Measurements from ENCODE around the gene SEH1L. TPM values are rescaled to one million over a fixed set of nuclear protein-coding genes. Genes with fewer than 3 reads are reported as not detected.
"Not testable (repeated sequence)": the region's sequence is repeated elsewhere in the genome, so short reads cannot be mapped to it uniquely, and the experiment has no call there.

The SEH1L gene
- total RNA-seq, 1 experiment from 2014 or later, result 98.3 TPM

- no peak overlapping the region for H2AFZ ChIP-seq
- no peak overlapping the region for H3K4me3 ChIP-seq
- H3F3A ChIP-seq (ENCODE audit: insufficient read depth, low read depth), result peaks cover 21% of the 10 kb centered on the region
- intact Hi-C loops (cut with micrococcal nuclease; ENCODE audit: unreplicated experiment), result no loop called here
- H3K36me3 ChIP-seq (ENCODE audit: low read depth), result 0 out of 2 replicates have a peak, but pooled peaks cover 4% of the 10 kb centered on the region
- CTCF ChIA-PET, result no interaction called here
- TF ChIP-seq CTCF (conservative IDR thresholded peaks at IDR 0.05) (no peak), EZH2 (IDR thresholded peaks at IDR 0.05; ENCODE audit: low read depth) (no peak)
- H3K27ac ChIP-seq, result no peak overlapping the region
- peaks cover 13% of the 10 kb centered on the region for H3K4me1 ChIP-seq (replicated peaks; ENCODE audit: insufficient read depth)
- peaks cover 80% of the 10 kb centered on the region for H3K79me2 ChIP-seq (ENCODE audit: low read depth)
- no TSS peak for BruUV-seq (replicated peaks)
- no peaks in the 10 kb centered on the region for H3K27me3 ChIP-seq (ENCODE audit: insufficient read depth, low read depth)
- POLR2A ChIA-PET (ENCODE audit: unreplicated experiment), result interaction anchor here (0.7 kb wide), 1 partner anchor 39 kb away, joined by 4 read pairs; no protein-coding TSS in a partner anchor
- no peak overlapping the region for H3K4me2 ChIP-seq
- H3K9me2 ChIP-seq (ENCODE audit: insufficient read depth), result no peaks in the 10 kb centered on the region
- DNase-seq, result no peak
- peaks cover 13% of the 10 kb centered on the region; the same call in 1 of the 2 replicates for H4K20me1 ChIP-seq (ENCODE audit: insufficient read depth)
- no peaks in the 10 kb centered on the region for H3K9me3 ChIP-seq (ENCODE audit: insufficient read depth, low read depth)
Observed at GRCh38 chr18:12995424-12995823, 47.6 kb downstream of the SEH1L start.

- CTCF ChIA-PET, result no interaction called here
- H3F3A ChIP-seq (ENCODE audit: insufficient read depth, low read depth), result peaks cover 16% of the 10 kb centered on the region
- peaks cover 80% of the 10 kb centered on the region for H3K79me2 ChIP-seq (ENCODE audit: low read depth)
- H3K27me3 ChIP-seq (ENCODE audit: insufficient read depth, low read depth), result no peaks in the 10 kb centered on the region
- POLR2A ChIA-PET (ENCODE audit: unreplicated experiment), result interaction anchor here (0.7 to 0.8 kb wide), 2 partner anchors 8 to 39 kb away, joined by 4 read pairs; no protein-coding TSS in a partner anchor
- H3K4me2 ChIP-seq, result no peak overlapping the region
- no peaks in the 10 kb centered on the region for H3K9me2 ChIP-seq (ENCODE audit: insufficient read depth)
- no peak overlapping the region for H2AFZ ChIP-seq
- no peak overlapping the region for H3K4me3 ChIP-seq
- no peak for DNase-seq
- no TSS peak for BruUV-seq (replicated peaks)
- H4K20me1 ChIP-seq (ENCODE audit: insufficient read depth), result peaks cover 13% of the 10 kb centered on the region; the same call in 1 of the 2 replicates
- TF ChIP-seq CTCF (conservative IDR thresholded peaks at IDR 0.05) (no peak), EZH2 (IDR thresholded peaks at IDR 0.05; ENCODE audit: low read depth) (no peak)
- H3K27ac ChIP-seq, result no peak overlapping the region
- no peaks in the 10 kb centered on the region for H3K9me3 ChIP-seq (ENCODE audit: insufficient read depth, low read depth)
- H3K36me3 ChIP-seq (ENCODE audit: low read depth), result 0 out of 2 replicates have a peak, but pooled peaks cover 4% of the 10 kb centered on the region
- intact Hi-C loops (cut with micrococcal nuclease; ENCODE audit: unreplicated experiment), result no loop called here
- peaks cover 13% of the 10 kb centered on the region for H3K4me1 ChIP-seq (replicated peaks; ENCODE audit: insufficient read depth)
Observed at GRCh38 chr18:12995952-12996477, 48.2 kb downstream of the SEH1L start.

GRCh38 chr18:12996661-12997292 lies 49.0 kb downstream of the SEH1L start:
- H3K36me3 ChIP-seq (ENCODE audit: low read depth), result peaks cover 4% of the 10 kb centered on the region; the same call in 1 of the 2 replicates
- H3K79me2 ChIP-seq (ENCODE audit: low read depth), result peaks cover 75% of the 10 kb centered on the region
- H3K4me3 ChIP-seq, result no peak overlapping the region
- no peaks in the 10 kb centered on the region for H3K9me3 ChIP-seq (ENCODE audit: insufficient read depth, low read depth)
- no peak for DNase-seq
- POLR2A ChIA-PET (ENCODE audit: unreplicated experiment), result interaction anchor here (0.8 kb wide), 1 partner anchor 8 kb away, joined by 4 read pairs; no protein-coding TSS in a partner anchor
- peaks cover 13% of the 10 kb centered on the region for H3K4me1 ChIP-seq (replicated peaks; ENCODE audit: insufficient read depth)
- H3F3A ChIP-seq (ENCODE audit: insufficient read depth, low read depth), result peaks cover 10% of the 10 kb centered on the region
- no TSS peak for BruUV-seq (replicated peaks)
- intact Hi-C loops (cut with micrococcal nuclease; ENCODE audit: unreplicated experiment), result no loop called here
- TF ChIP-seq CTCF (conservative IDR thresholded peaks at IDR 0.05) (no peak), EZH2 (IDR thresholded peaks at IDR 0.05; ENCODE audit: low read depth) (no peak)
- no peak overlapping the region for H2AFZ ChIP-seq
- no peak overlapping the region for H3K4me2 ChIP-seq
- no peaks in the 10 kb centered on the region for H3K27me3 ChIP-seq (ENCODE audit: insufficient read depth, low read depth)
- H4K20me1 ChIP-seq (ENCODE audit: insufficient read depth), result peaks cover 16% of the 10 kb centered on the region
- CTCF ChIA-PET, result no interaction called here
- H3K9me2 ChIP-seq (ENCODE audit: insufficient read depth), result no peaks in the 10 kb centered on the region
- no peak overlapping the region for H3K27ac ChIP-seq

- BruUV-seq (replicated peaks); H3K36me3 ChIP-seq (ENCODE audit: low read depth); H3K27ac ChIP-seq; H3K4me3 ChIP-seq; H3F3A ChIP-seq (ENCODE audit: insufficient read depth, low read depth); H3K9me3 ChIP-seq (ENCODE audit: insufficient read depth, low read depth); intact Hi-C loops (cut with micrococcal nuclease; ENCODE audit: unreplicated experiment); CTCF ChIA-PET; POLR2A ChIA-PET (ENCODE audit: unreplicated experiment); H2AFZ ChIP-seq; H3K27me3 ChIP-seq (ENCODE audit: insufficient read depth, low read depth); H3K4me2 ChIP-seq; DNase-seq; H3K9me2 ChIP-seq (ENCODE audit: insufficient read depth): not testable (repeated sequence)
- Histone ChIP-seq H3K4me1 (replicated peaks; ENCODE audit: insufficient read depth) (peaks cover 13% of the 10 kb centered on the region), H3K79me2 (ENCODE audit: low read depth) (peaks cover 69% of the 10 kb centered on the region), H4K20me1 (ENCODE audit: insufficient read depth) (peaks cover 18% of the 10 kb centered on the region)
Observed at GRCh38 chr18:12997330-12997729, 49.5 kb downstream of the SEH1L start.

Data from PC-9 (cell line).